GM12872 (cell line): ENCODE data around the gene FGF18.

ENCODE experiments used
- CTCF ChIP-seq: IDR thresholded peaks from 3 replicates; pipeline ENCODE4 v1.5.1; 2011; ENCODE audit warnings: low read depth, mild to moderate bottlenecking, low read length, moderate library complexity; ENCODE audit not compliant: insufficient read depth

Gene FGF18

GRCh38 chr5:171418316-171418981 lies 998 bp upstream of the FGF18 start:
- TF ChIP-seq CTCF: peak; percentile 91

- TF ChIP-seq CTCF: no peak
These were observed 412 bp downstream of the FGF18 start for GRCh38 chr5:171419688-171420430.

DNA sequence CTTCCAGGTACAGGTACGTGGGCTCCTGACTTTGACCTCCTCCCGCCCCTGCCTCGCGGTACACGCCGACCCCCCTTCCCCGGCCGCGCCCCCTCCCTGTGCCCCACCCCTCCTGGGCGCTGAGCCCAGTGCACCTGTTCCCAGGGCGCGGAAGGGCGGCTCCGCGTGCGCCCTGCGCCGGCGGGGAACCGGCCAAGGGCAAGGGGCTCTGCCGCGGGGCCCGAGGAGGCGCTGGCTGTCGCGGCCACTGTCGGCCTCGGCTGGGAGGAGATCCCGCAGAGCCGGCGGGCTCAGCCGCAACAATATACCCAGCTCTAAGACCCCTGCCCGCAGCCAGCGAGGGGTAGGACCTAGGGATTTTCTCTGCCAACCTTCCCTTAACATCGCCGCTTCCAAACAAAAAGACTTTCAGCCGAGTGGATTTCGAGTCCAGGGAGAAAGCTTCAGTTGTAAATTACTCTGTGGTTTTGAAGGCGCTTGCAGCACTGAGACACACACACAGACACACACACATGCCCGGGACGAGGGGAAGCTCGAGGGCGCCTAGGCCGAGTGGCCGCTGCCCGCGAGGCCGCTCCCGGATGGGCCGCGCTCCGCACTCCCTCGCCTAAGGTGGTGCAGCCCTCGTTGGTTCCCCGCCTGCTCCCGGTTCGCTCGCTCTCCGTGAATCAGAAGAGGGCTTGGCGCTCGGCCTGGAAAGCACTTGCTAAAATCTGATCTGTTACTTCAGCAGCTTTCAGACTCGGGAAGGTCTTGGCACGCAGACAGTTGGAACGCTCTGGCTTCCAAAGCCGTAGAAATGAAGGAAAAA lies 1.2 kb downstream of the FGF18 start:
- TF ChIP-seq CTCF: no peak

GRCh38 chr5:171421331-171422262 lies 2.1 kb downstream of the FGF18 start:
- TF ChIP-seq CTCF: no peak

GRCh38 chr5:171422495-171422894 lies 3.0 kb downstream of the FGF18 start:
- TF ChIP-seq CTCF: no peak

- TF ChIP-seq CTCF: no peak
These were observed 3.6 kb downstream of the FGF18 start for GRCh38 chr5:171422902-171423663.
